ENCODE data around the gene FBRSL1. TPM values are rescaled to one million over a fixed set of nuclear protein-coding genes. Genes with fewer than 3 reads are reported as not detected.

FBRSL1 gene
- total and polyA plus RNA-seq, 2 donors (not counting 3 experiments of a cell fraction or from before 2014, with no cell fraction given), result 19.3 to 79.8 TPM

GRCh38 chr12:132513458-132514135 lies 23.6 kb downstream of the FBRSL1 start:
- ChIA-PET CTCF (no interaction called here), POLR2A (no interaction called here)
- TF ChIP-seq CTCF (IDR thresholded peaks at IDR 0.05; ENCODE audit: extremely low read depth in 1 of 2, insufficient read depth in 1 of 2, low read depth in 1 of 2, low read length in 2 of 2), result no peak
- TF ChIP-seq FOS (IDR thresholded peaks at IDR 0.05; ENCODE audit: borderline replicate concordance, insufficient read depth, low read length), result no peak
- TF ChIP-seq GATA2 (IDR thresholded peaks at IDR 0.05; ENCODE audit: insufficient read depth, insufficient read length, low read depth, low read length), result no peak
- no peak for TF ChIP-seq POLR2AphosphoS5 (IDR thresholded peaks at IDR 0.05; ENCODE audit: insufficient read depth, low read depth, low read length)
- no peak for TF ChIP-seq EZH2 (IDR thresholded peaks at IDR 0.05; ENCODE audit: borderline replicate concordance, low read depth, low read length, severe bottlenecking)
- no peak for TF ChIP-seq MYC (IDR thresholded peaks at IDR 0.05; ENCODE audit: low read depth, low read length)
- no peak for TF ChIP-seq JUN (IDR thresholded peaks at IDR 0.05; ENCODE audit: borderline replicate concordance, insufficient read depth, insufficient read length, low read depth)
- TF ChIP-seq POLR2A (IDR thresholded peaks at IDR 0.05; ENCODE audit: low read depth, low read length), result no peak
- TF ChIP-seq, protein P1, sequence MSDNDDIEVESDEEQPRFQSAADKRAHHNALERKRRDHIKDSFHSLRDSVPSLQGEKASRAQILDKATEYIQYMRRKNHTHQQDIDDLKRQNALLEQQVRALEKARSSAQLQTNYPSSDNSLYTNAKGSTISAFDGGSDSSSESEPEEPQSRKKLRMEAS (IDR thresholded peaks at IDR 0.05; ENCODE audit: insufficient read depth, insufficient read length), result no peak
- BruUV-seq (replicated peaks), result no TSS peak
- Histone ChIP-seq H3K79me2 (ENCODE audit: control insufficient read depth, insufficient read depth, low read length) (no peaks in the 10 kb centered on the region), H3K4me3 (replicated peaks in 1 of 3; ENCODE audit: insufficient read depth in 1 of 3, low read depth in 1 of 3, low read length in 3 of 3) (no peak overlapping the region), H3K4me2 (ENCODE audit: insufficient read depth, low read length) (no peak overlapping the region), H2AFZ (ENCODE audit: low read depth, low read length) (no peak overlapping the region), H4K20me1 (replicated peaks; ENCODE audit: control insufficient read depth, extremely low read depth, insufficient read depth, low read length) (no peaks in the 10 kb centered on the region), H3K27me3 (ENCODE audit: control insufficient read depth in 2 of 2, insufficient read depth in 2 of 2, low read length in 2 of 2) (peaks cover 0 to 10% of the 10 kb centered on the region in 2 experiments), H3K36me3 (ENCODE audit: control insufficient read depth in 2 of 2, extremely low read depth in 1 of 2, insufficient read depth in 2 of 2, low read length in 2 of 2) (peaks cover 0 to 4% of the 10 kb centered on the region in 2 experiments), H3K9ac (replicated peaks; ENCODE audit: extremely low read depth, insufficient read depth, low read length) (no peak overlapping the region), H3K9me1 (replicated peaks; ENCODE audit: control insufficient read depth, extremely low read depth, insufficient read depth, low read length) (no peaks in the 10 kb centered on the region), H3K27ac (ENCODE audit: insufficient read depth, low read depth, low read length) (no peak overlapping the region), H3K4me1 (ENCODE audit: control insufficient read depth, extremely low read depth, insufficient read depth, low read length) (no peaks in the 10 kb centered on the region), H3K9me3 (replicated peaks; ENCODE audit: control insufficient read depth, insufficient read depth, low read length) (no peaks in the 10 kb centered on the region)
- DNase-seq (ENCODE audit: low read depth, low spot score) (no peak), FAIRE-seq (no peak)
- dilution Hi-C loops (cut with MboI; ENCODE audit: extremely low pct_ligation_motif_present, low sequenced_read_pairs) (no loop called here), intact Hi-C loops (cut with micrococcal nuclease) (no loop called here)
